22Rv1 (cell line): Measurements from ENCODE around the gene PLEKHG4B.

Source experiments
- CTCF ChIP-seq: fragments of 450-650 bp; IDR thresholded peaks from 2 replicates; pipeline ENCODE4 v1.5.1; 2017; ENCODE audit warnings: mild to moderate bottlenecking
- ZFX ChIP-seq: fragments of 450-650 bp; IDR thresholded peaks from 2 replicates; pipeline ENCODE4 v1.6.1; 2017; ENCODE audit warnings: antibody characterized with exemption, borderline replicate concordance

GRCh38 chr5:194603-195209 is 102.7 kb downstream of the PLEKHG4B start:
- TF ChIP-seq CTCF, result no peak
- no peak for TF ChIP-seq ZFX
